HG03139 (cell line): ENCODE results near the gene ZNF644.
"Not testable (repeated sequence)": the region's sequence is repeated elsewhere in the genome, so short reads cannot be mapped to it uniquely, and the experiment has no call there.

ENCODE experiments used
- ATAC-seq: cut with Tn5 transposase; IDR thresholded peaks from one replicate; pipeline ENCODE4 v1.9.1; 2021; ENCODE audit not compliant: unreplicated experiment

The ZNF644 gene

GRCh38 chr1:91021686-91022517 lies at the start of gene ZNF644:
ZNF644 (minus strand) TSS chr1:91022035; CDS start chr1:90982353, 39,682 bp downstream.
- ATAC-seq = peak; percentile 75

GRCh38 chr1:91070298-91070697 lies 48.5 kb upstream of the ZNF644 start:
- ATAC-seq = no peak

- no peak for ATAC-seq
These were observed 44.7 kb upstream of the ZNF644 start for GRCh38 chr1:91066538-91066937.

DNA sequence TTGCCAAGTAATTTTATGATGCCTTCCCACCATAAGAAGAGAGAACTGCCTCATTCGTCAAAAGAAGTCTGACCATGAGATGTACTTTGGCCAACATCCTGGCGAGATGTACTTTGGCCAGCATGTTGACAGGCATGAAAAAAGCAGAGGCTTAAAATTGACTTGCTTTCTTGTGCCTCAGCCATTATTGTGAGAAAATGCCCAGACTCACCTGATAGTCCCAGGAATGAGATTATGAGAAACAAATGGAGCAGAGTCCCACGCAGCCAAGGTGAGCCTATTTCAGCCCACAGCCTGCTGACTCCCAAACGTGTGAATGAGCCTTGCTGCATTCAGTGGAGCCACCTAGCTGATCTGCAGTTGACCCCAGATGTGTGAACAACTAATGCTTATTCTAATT lies 43.5 kb upstream of the ZNF644 start:
- ATAC-seq = no peak

GRCh38 chr1:91063403-91063802 lies 41.6 kb upstream of the ZNF644 start:
- ATAC-seq = not testable (repeated sequence)

DNA sequence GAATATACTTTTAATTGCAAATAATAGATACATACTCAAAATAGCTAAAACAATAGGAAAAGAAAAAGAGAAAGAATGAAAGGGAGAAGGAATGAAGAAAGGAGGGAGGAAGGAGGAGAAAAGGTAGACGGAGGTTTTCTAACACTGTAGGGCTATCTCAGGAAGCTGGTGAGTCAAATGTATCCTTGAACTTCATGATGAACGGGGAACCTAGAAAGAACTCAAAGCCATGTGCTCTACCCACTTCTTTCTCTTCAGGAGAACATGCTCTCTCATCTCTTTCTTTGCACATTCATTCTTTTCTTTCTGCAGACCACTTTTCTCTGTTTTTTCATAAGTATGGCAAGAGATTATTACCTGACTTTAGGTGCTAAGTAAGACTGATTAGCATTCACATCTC lies 37.3 kb upstream of the ZNF644 start:
- ATAC-seq = no peak

GRCh38 chr1:91057784-91058183 lies 35.9 kb upstream of the ZNF644 start:
- peak; percentile 47 for ATAC-seq

DNA sequence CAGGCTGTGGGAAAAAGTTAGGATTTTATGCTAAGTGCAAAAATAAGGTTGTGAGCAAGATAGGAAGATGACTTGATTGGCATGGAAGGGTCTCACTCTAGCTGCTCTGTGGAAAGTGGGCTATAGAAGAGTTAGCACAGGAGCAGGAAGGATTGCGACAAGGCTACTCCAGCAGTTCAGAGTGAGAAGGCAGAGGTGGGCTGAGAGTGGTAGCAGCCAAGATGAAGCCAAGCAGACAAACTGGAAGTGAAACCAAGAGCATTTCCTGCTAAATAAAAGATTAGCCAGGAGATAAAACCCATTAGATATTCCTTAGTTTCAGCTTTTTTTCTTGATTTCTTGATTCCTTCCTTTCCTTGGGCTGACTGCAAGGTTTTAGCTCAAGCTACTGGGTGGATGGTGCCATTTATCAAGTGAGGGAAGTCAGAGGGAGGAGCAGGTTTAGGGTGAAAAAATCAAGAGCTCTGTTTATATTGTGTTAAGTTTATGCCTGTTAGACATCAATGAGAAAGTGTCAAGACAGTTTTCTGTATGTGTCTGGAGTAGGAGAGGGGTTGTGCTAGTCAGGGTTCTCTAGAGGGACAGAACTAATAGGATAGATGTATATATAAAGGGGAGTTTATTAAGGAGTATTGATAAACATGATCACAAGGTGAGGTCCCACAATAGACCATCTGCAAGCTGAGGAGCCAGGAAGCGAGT lies 33.1 kb upstream of the ZNF644 start:
- peak; percentile 79 for ATAC-seq

DNA sequence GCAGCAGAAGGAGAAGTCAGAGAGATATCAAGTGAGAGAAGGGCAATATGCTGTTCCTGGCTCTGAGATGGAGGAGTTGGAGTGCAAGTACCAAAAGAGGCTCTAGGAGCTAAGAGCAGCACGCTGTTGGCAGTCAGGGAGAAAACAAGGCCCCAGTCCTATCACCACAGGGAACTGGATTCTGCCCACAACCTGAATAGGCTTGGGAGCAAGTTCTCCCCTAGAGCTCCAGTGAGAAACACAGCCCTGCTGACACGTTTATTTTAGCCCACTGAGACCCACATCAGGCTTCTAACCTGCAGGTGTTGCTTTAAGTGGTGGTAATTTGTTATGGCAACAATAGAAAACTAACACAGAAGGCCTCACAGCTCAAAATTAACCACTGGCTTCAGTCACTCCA lies 31.8 kb upstream of the ZNF644 start:
- ATAC-seq = no peak

GRCh38 chr1:91049551-91049950 lies 27.7 kb upstream of the ZNF644 start:
- not testable (repeated sequence) for ATAC-seq

DNA sequence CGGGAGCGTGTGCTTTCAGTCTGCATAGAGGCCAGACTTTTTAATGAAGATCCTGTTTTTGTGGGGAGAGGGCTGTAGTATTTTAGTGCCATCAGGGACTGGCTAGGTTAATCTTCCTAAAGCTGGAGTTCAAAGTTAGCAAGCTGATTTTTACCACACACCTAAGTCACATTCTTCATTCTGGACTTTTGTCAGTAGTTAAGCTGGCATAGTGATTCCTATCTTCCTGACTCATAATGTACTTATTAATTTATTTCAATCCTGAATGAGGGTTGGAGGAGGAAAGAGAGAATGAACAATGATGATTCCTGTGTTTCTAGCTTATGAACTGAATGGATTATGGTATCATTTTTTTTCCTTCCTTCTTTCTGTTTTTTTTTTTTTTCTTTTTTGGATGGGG lies 24.9 kb upstream of the ZNF644 start:
- ATAC-seq = no peak

DNA sequence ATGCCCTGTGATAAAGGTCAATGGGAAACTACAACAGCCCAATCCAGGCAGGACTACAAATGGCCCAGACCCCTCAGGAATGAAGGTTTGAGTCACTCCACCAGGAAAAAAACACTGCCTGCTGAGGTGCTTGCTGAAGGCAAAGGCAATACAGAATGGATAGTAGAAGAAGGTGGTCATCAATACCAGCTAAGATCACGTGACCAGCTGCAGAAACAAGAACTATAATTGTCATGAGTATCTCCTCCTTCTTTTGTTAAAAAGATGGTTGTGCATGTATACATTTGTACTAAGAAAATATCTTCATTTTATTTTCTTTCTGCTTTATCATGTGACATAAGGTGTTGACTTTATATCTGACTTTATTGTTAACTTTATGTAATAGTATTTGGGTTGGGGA lies 23.4 kb upstream of the ZNF644 start:
- no peak for ATAC-seq

DNA sequence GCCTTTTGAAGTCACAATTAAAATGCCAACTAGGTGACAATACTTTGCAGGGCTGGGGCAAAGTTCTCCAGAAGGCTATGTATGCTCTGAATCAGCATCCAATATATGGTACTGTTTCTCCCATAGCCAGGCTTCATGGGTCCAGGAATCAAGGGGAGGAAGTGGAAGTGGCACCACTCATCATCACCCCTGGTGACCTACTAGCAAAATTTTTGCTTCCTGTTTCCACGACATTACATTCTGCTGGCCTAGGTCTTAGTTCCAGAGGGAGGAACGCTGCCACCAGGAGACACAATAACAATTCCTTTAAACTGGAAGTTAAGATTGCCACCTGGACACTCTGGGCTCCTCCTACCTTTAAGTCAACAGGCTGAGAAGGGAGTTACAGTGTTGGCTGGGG lies 22.9 kb upstream of the ZNF644 start:
- ATAC-seq = not testable (repeated sequence)

GRCh38 chr1:91042372-91042771 lies 20.5 kb upstream of the ZNF644 start:
- not testable (repeated sequence) for ATAC-seq

DNA sequence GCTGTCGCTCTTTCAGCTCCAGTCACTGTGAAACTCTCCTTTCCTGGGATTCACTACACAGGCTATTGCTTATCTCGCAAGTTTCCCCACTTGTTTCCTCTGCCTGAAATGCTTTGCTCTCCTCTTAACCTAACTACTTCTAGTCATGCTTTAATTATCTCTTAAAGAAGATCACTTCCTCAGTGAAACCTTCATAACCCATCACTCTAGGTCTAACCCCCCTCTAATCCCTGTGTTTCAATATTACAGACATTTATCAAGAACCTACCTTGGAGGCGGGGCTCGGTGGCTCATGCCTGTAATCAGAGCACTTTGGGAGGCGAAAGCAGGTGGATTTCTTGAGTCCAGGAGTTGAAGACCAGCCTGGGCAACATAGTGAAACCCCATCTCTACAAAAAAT lies 16.7 kb upstream of the ZNF644 start:
- no peak for ATAC-seq

DNA sequence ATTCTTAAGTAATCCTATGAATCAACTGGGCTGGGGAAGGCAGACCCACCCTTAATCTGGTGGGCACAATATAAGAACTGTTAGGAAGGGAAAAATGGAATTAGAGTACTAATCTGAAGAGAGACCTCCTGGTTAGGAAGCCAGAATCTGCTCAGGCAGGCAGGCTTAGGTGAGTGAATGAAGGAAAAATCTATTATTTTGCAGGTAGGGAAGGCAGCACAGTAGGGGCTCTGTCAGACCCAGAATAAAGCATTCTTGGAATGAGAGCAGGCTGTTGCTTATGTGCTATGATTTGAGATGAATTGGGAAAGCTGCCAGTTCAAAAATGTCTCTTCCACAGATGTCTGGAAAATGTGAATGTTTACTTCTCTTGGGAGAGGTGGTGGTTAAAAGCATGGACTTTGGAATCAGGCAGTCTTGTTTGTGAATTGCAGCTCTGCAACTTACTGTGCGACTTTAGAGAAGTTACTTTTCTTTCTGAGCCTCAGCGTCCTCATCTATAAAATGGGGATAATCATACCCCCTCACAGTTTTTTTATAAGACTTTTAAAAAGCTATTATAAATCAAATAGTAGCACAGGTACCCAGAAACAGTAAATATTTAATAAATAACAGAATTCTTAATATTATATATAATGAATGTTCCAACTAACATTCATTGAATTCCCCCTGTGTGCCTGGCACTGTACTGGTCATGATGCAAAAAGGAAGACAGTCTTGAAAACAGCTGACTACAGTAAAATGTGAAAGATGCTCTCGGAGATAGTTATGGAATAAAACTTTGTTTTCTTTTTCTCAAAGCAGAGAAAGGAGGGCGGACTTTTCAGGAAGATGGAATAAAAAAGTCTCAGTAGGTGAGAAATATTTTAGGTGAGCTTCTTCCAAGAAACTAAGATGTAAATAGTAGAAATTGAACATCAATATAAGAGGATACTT lies 15.3 kb upstream of the ZNF644 start:
- ATAC-seq = no peak

GRCh38 chr1:91032349-91032748 lies 10.5 kb upstream of the ZNF644 start:
- ATAC-seq = no peak

DNA sequence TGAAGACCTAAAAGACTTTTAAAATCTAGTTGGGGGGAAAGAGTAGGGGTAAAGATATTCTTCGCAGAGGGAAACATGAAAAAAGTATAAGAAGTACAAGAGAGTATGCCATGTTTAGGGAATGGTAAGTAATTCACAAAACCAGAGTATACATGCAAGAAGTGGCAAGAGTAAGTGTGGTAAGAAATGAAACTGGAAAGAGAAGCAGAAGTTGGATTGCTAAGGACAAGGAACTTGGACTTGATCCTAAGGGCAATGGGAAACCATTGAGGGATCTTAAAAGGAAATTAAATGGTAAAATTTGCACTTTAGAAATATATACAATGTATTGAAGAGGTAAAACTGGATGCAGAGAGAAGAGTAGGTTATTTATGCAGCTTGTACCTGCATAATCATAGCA lies 9.2 kb upstream of the ZNF644 start:
- ATAC-seq = no peak

DNA sequence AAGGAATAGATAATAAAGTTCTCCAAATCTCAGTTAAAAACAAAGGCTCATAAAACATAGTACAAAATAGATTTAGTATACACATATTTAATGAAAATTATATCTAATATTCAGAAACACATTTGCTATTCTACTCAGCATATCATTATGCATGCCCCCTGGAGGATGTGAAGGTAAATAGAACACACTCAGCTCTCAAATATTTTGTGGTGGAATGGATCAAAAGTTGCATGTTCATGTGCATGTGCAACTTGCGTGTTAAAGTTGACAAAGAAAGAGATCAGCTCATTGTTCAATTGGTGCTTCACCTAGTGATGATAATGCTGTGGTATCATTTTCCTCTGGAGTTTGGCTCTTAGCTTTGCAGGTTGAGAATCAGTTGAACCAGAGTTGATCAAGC lies 4.9 kb upstream of the ZNF644 start:
- no peak for ATAC-seq

DNA sequence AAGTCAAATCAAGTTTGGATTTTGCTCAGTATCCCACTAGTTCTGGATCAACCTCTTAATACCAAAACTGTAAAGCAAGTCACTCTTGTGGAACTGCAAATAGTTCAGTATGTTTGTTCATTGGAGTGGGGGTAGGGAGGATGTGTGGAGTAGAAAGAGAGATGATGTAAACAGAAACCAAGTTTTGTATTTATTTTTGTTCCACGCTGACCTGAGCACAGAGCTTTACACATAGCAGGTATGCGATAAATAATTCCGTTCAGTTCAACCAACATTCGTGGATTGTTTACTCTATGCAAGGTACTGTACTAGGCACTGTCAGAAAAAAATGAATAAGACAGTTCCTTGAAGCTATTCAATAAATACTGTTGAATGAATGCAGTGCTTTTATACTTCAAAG lies 4.5 kb upstream of the ZNF644 start:
- ATAC-seq = no peak

DNA sequence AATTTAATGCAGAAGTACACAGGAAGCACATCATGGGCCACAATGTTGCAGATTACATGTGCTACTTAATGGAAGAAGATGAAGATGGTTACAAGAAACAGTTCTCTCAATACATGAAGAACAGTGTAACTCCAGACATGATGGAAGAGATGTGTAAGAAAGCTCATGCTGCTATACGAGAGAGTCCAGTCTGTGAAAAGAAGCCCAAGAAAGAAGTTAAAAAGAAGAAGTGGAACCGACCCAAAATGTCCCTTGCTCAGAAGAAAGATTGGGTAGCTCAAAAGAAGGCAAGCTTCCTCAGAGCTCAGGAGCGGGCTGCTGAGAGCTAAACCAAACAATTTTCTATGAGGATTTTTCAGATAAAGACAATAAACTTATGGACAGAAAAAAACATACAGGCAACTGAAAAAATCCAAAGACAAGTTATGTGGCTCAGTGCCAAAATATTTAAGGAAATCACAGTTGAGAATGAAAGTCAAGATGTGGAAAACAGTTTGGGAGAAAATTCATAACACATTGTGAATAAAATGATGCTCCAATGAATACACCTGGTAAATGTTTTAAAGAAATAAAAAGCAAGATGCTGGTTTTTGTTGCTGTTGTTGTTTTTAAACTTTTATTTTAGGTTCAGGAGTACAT lies 2.8 kb upstream of the ZNF644 start:
- no peak for ATAC-seq
